Cardiac muscle cell (in vitro differentiated cells and primary cell): ENCODE measurements around the gene TOX2. TPM values are rescaled to one million over a fixed set of nuclear protein-coding genes. Genes with fewer than 3 reads are reported as not detected.

ENCODE experiments used
- DNase-seq, 2 donors: peaks; one replicate each; pipeline versions ENCODE4 v3.0.0 to v3.0.0-alpha.2; 2010 to 2017; ENCODE audit warnings: low read depth in 1 of 2, low spot score in 1 of 2
- H3K27ac ChIP-seq: fragments of 200-600 bp; sonication (generic); 2 replicates; pipeline ENCODE4 v1.5.1; 2016
- H3K27me3 ChIP-seq: fragments of 200-600 bp; sonication (generic); 2 replicates; pipeline ENCODE4 v1.6.0; 2016; ENCODE audit warnings: control low read depth
- H3K36me3 ChIP-seq: fragments of 200-600 bp; sonication (generic); 2 replicates; pipeline ENCODE4 v1.5.1; 2016; ENCODE audit warnings: control low read depth
- H3K4me1 ChIP-seq: fragments of 200-600 bp; sonication (generic); 2 replicates; pipeline ENCODE4 v1.8.1; 2017; ENCODE audit warnings: low read depth, mild to moderate bottlenecking, mixed run types
- H3K4me3 ChIP-seq: fragments of 200-600 bp; sonication (generic); 2 replicates; pipeline ENCODE4 v1.5.1; 2016; ENCODE audit warnings: mild to moderate bottlenecking
- H3K9me3 ChIP-seq: fragments of 200-600 bp; sonication (generic); 2 replicates; pipeline ENCODE4 v1.5.1; 2017; ENCODE audit warnings: low read depth, mild to moderate bottlenecking, control low read depth
- CTCF ChIP-seq: IDR thresholded peaks from 2 replicates; pipeline ENCODE4 v1.5.1; 2012; ENCODE audit warnings: low read depth, mild to moderate bottlenecking, low read length
- polyA plus RNA-seq: library from polyadenylated mRNA; unstranded; fragments of >200 nt; fragmentation: Nextera tagmentation; extraction: Ambion mirVana; gene quantifications from 2 replicates; pipeline ENCODE4 v1.2.1, GENCODE V29; 2016
- total RNA-seq: library from RNA; depleted of rRNA; stranded (reverse); fragments of >200 nt; gene quantifications from 2 replicates; pipeline ENCODE4 v1.2.3, GENCODE V29; 2016

Gene TOX2
- total and polyA plus RNA-seq, 2 experiments from 2014 or later = 0.09 to 0.32 TPM

GRCh38 chr20:44089987-44090674 is 175.5 kb downstream of the TOX2 start:
- peak in 1 of 2 donors; percentile 82 for DNase-seq
- H3K4me1 ChIP-seq = no peaks in the 10 kb centered on the region
- H3K27me3 ChIP-seq = no peaks in the 10 kb centered on the region
- H3K27ac ChIP-seq = no peak overlapping the region
- H3K4me3 ChIP-seq = no peak overlapping the region
- H3K36me3 ChIP-seq = no peaks in the 10 kb centered on the region
- no peaks in the 10 kb centered on the region for H3K9me3 ChIP-seq
- no peak for TF ChIP-seq CTCF

GRCh38 chr20:44091026-44091425 is 176.4 kb downstream of the TOX2 start:
- TF ChIP-seq CTCF = no peak
- H3K27ac ChIP-seq = no peak overlapping the region
- no peaks in the 10 kb centered on the region for H3K36me3 ChIP-seq
- H3K9me3 ChIP-seq = no peaks in the 10 kb centered on the region
- no peaks in the 10 kb centered on the region for H3K27me3 ChIP-seq
- no peak for DNase-seq
- H3K4me1 ChIP-seq = no peaks in the 10 kb centered on the region
- no peak overlapping the region for H3K4me3 ChIP-seq

GRCh38 chr20:44092551-44093248 is 178.0 kb downstream of the TOX2 start:
- Histone ChIP-seq H3K27ac (no peak overlapping the region), H3K27me3 (no peaks in the 10 kb centered on the region), H3K36me3 (no peaks in the 10 kb centered on the region), H3K4me3 (no peak overlapping the region), H3K9me3 (no peaks in the 10 kb centered on the region), H3K4me1 (no peaks in the 10 kb centered on the region)
- TF ChIP-seq CTCF = peak; percentile 63
- peak; percentile 50 to 70 for DNase-seq

- DNase-seq = no peak
- Histone ChIP-seq H3K9me3 (no peaks in the 10 kb centered on the region), H3K27me3 (no peaks in the 10 kb centered on the region), H3K36me3 (no peaks in the 10 kb centered on the region), H3K4me3 (no peak overlapping the region), H3K27ac (no peak overlapping the region), H3K4me1 (no peaks in the 10 kb centered on the region)
- no peak for TF ChIP-seq CTCF
Measured at GRCh38 chr20:44093249-44093582, 178.6 kb downstream of the TOX2 start.

GRCh38 chr20:44095831-44096230 is 181.2 kb downstream of the TOX2 start:
- H3K4me3 ChIP-seq = no peak overlapping the region
- no peaks in the 10 kb centered on the region for H3K27me3 ChIP-seq
- H3K27ac ChIP-seq = no peak overlapping the region
- no peak for DNase-seq
- H3K36me3 ChIP-seq = no peaks in the 10 kb centered on the region
- no peak for TF ChIP-seq CTCF
- no peaks in the 10 kb centered on the region for H3K9me3 ChIP-seq
- peaks cover 12% of the 10 kb centered on the region for H3K4me1 ChIP-seq
